Measurements from ENCODE around the gene SPATA20. TPM values are rescaled to one million over a fixed set of nuclear protein-coding genes. Genes with fewer than 3 reads are reported as not detected.
A peak's percentile ranks its signal among the peaks of the same experiment; 100 is the strongest.

The SPATA20 gene
- total RNA-seq, 2 experiments from 2014 or later: 23.9 to 27.3 TPM

DNA sequence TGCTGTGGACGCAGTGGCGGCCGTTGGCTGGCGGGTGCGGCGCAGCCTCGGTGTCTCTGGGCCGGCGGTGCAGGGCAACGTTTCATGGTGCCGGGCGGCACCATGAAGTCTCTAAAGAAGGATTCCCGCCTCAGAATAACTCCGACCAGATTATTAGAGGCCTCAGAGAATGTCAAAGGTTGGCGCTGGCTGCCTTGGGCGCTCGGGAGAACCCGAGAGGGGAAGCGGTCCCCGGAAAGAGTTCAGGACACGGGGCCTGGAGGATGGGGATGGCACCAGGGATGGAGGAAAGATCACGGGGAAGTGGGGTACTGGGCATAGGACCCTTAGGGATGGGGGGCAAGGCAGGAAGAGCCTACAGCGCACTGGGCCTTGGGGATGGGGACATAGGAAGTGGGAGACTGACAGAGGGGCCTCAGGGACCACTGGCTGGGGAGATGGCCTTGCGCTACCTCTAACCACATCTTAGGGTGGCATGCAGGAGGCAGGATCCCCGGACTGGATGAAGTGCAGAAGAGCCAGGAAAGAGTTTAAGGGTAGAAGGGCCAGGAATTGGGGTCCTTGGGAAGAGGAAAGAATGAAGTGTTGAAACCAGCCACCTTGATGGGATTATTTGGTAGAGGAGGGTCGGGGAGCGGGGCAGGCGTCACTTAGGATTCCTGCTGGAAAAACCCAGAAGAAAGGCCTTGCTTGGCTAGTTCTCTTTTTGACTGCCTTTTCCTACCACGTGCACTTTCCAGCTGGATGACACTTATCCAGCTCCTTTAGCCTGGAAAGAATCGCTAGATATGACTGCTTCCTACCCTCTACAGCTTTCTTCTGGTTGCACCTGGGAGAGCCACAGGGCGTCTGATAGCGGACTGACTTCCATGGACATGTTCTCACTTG is 38.2 kb upstream of the SPATA20 start:
- ChIA-PET CTCF (interaction anchor here (1.5 to 3.7 kb wide), 3 partner anchors 7 to 30 kb away, joined by 4 to 17 read pairs (median 16); partner anchors contain the start of gene RSAD1), POLR2A (interaction anchor here (0.6 to 0.7 kb wide), 3 partner anchors 19 to 479 kb away, joined by 3 to 5 read pairs (median 4); no protein-coding TSS in a partner anchor)
- H3K4me1 Mint-ChIP-seq (ENCODE audit: low read depth): peaks cover 66% of the 10 kb centered on the region
- H3K4me3 Mint-ChIP-seq: peak overlapping the region; percentile 97
- H3K27ac Mint-ChIP-seq: peak overlapping the region; percentile 96
- peaks cover 2% of the 10 kb centered on the region for H3K36me3 Mint-ChIP-seq (ENCODE audit: low read depth)
- DNase-seq: no peak
- peak; percentile 9 for ATAC-seq
- H3K9me3 Mint-ChIP-seq (ENCODE audit: insufficient read depth): no peaks in the 10 kb centered on the region
- H3K27me3 Mint-ChIP-seq (ENCODE audit: low read depth): no peaks in the 10 kb centered on the region

DNA sequence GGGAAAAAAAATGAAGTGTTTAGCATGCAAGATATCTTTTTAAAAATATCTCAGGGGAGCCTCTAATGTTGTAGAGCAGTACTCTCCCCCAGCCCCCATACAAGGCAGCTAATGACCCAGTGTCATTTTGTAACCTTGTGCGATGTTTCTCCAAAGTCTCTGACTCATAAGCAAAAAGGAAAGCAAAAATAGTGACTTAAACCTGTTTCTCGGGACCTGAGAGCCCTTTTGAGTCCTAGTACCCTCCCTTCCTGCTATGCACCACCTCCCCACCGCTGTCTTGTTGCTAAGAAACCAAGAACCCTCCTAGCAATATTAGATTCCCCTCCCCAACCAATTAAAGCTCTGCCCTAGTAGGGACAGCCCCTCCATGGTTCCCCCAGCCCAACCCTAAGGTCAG is 35.9 kb upstream of the SPATA20 start:
- ChIA-PET POLR2A (interaction anchor here (2.3 kb wide), 1 partner anchor 17 kb away, joined by 6 read pairs; no protein-coding TSS in a partner anchor), CTCF (interaction anchor here (0.9 to 3.7 kb wide), 5 partner anchors 9 to 32 kb away, joined by 3 to 17 read pairs (median 3); partner anchors contain the start of gene RSAD1)
- Mint-ChIP-seq H3K9me3 (ENCODE audit: insufficient read depth) (no peaks in the 10 kb centered on the region), H3K27ac (peak overlapping the region; percentile 58), H3K4me1 (ENCODE audit: low read depth) (peaks cover 44% of the 10 kb centered on the region), H3K4me3 (peak overlapping the region; percentile 12), H3K36me3 (ENCODE audit: low read depth) (peaks cover 2% of the 10 kb centered on the region), H3K27me3 (ENCODE audit: low read depth) (no peaks in the 10 kb centered on the region)
- DNase-seq (peak; percentile 66), ATAC-seq (peak; percentile 45)

DNA sequence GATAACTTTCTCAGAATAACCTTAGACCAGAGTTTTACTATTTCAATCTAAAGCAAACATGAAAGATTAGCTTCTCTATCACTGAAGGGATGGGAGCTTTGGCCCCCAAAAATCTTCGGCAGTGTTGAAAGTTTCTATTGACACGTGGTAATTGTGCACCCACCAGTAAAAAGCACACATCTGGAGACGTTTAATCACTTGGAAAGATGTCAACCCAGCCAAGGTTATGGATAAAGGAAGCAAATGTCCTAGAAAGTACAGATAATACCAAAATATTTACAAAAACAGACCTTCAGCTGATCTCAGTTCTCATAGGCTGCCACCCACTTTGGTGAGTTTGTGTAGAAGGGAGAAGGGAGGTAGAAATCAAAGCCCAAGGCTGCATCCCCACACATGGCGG is 33.5 kb upstream of the SPATA20 start:
- Mint-ChIP-seq H3K4me3 (no peak overlapping the region), H3K36me3 (ENCODE audit: low read depth) (peaks cover 2% of the 10 kb centered on the region), H3K9me3 (ENCODE audit: insufficient read depth) (no peaks in the 10 kb centered on the region), H3K4me1 (ENCODE audit: low read depth) (peaks cover 35% of the 10 kb centered on the region), H3K27ac (no peak overlapping the region), H3K27me3 (ENCODE audit: low read depth) (no peaks in the 10 kb centered on the region)
- CTCF ChIA-PET: no interaction called here
- POLR2A ChIA-PET: no interaction called here
- no peak for DNase-seq
- no peak for ATAC-seq

DNA sequence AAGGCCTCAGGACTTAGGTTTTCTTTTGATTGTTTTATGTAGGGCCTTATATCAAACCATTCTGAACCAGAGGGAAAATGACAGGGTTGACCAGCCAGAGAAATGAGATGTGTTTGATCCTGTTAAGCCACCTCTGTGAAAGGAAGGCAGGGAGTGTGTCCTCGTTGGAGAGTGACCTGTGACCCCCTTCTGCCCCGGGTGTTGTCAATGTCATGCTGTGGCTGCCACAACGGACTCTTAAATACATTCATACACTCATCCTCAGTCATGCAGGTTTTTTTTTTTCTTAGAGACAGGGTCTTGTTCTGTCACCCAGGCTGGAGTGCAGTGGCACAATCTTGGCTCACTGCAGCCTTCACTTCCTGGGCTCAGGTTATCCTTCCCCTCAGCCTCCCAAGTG is 32.6 kb upstream of the SPATA20 start:
- ATAC-seq: no peak
- H3K4me1 Mint-ChIP-seq (ENCODE audit: low read depth): peaks cover 27% of the 10 kb centered on the region
- no peaks in the 10 kb centered on the region for H3K27me3 Mint-ChIP-seq (ENCODE audit: low read depth)
- no peaks in the 10 kb centered on the region for H3K9me3 Mint-ChIP-seq (ENCODE audit: insufficient read depth)
- no peak overlapping the region for H3K4me3 Mint-ChIP-seq
- peaks cover 2% of the 10 kb centered on the region for H3K36me3 Mint-ChIP-seq (ENCODE audit: low read depth)
- ChIA-PET POLR2A (no interaction called here), CTCF (interaction anchor here (1.2 kb wide), 1 partner anchor 117 kb away, joined by 3 read pairs; the partner anchor contains the start of gene LRRC59)
- H3K27ac Mint-ChIP-seq: no peak overlapping the region
- DNase-seq: no peak

DNA sequence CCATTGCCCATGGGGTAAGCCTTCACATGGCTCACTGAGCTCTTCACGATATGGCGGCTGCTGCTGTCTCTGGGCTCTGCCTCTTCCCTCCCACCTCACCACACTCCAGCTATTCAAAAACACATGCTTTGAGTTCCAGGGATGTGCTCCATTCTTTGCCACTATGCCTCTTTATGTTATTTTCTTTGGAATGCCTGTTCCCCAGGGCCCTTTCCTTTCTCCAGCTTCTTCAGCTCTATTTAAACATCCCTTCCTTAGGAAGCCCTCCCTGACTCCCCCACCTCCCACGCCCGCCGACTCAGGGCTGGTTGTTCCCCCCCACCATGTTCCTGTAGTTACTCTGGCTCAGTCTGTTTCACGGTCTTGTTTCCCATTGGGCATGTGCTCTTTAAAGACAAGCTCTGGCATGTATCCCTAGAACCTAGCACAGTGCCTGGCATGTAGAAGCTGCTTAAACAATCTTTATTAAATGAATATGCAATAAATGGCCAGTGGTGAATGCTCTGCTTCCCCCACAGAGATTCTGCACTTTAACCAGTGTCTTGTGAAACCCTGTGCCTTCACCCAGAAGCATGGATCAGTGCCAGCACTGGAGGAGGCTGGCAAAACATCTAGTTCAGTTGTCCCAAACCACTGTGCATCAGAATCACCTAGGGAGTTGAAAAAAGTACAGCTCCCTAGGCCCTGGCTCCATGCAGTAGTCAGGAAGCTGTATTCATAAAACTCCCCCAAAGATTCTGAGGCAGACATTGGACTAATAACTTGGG is 31.9 kb upstream of the SPATA20 start:
- no peak for ATAC-seq
- CTCF ChIA-PET: interaction anchor here (0.9 to 1.3 kb wide), 4 partner anchors 21 to 118 kb away, joined by 3 read pairs; partner anchors contain the start of genes LRRC59 and RSAD1
- POLR2A ChIA-PET: no interaction called here

DNA sequence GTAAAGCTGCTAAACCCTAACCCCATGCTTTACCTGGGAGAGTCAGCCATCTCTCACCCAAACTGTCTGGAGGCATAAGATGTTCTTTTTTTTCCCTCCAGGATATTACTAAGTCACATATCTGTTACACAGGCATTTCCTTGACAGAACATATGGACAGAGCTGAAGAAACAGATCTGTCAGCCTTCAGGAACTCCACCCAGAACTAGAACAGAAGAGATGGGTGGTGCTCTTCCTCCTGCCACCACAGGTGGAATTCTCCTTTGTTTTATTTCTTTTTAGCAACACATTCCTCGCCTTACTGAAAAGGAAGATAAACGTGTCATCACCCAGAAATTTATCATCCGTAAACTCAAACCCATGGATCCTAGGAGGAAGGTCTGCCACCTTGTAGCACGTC is 30.0 kb upstream of the SPATA20 start:
- Mint-ChIP-seq H3K27me3 (ENCODE audit: low read depth) (no peaks in the 10 kb centered on the region), H3K4me3 (no peak overlapping the region), H3K36me3 (ENCODE audit: low read depth) (no peaks in the 10 kb centered on the region), H3K4me1 (ENCODE audit: low read depth) (peaks cover 4% of the 10 kb centered on the region), H3K9me3 (ENCODE audit: insufficient read depth) (no peaks in the 10 kb centered on the region), H3K27ac (no peak overlapping the region)
- ChIA-PET POLR2A (no interaction called here), CTCF (no interaction called here)
- ATAC-seq (no peak), DNase-seq (no peak)

More for the DNA sequence above, 31.9 kb upstream of the SPATA20 start:
- no peaks in the 10 kb centered on the region for H3K36me3 Mint-ChIP-seq (ENCODE audit: low read depth)
- no peaks in the 10 kb centered on the region for H3K27me3 Mint-ChIP-seq (ENCODE audit: low read depth)
- H3K4me1 Mint-ChIP-seq (ENCODE audit: low read depth): peaks cover 19% of the 10 kb centered on the region
- no peaks in the 10 kb centered on the region for H3K9me3 Mint-ChIP-seq (ENCODE audit: insufficient read depth)
- H3K4me3 Mint-ChIP-seq: no peak overlapping the region
- DNase-seq: no peak
- no peak overlapping the region for H3K27ac Mint-ChIP-seq

DNA sequence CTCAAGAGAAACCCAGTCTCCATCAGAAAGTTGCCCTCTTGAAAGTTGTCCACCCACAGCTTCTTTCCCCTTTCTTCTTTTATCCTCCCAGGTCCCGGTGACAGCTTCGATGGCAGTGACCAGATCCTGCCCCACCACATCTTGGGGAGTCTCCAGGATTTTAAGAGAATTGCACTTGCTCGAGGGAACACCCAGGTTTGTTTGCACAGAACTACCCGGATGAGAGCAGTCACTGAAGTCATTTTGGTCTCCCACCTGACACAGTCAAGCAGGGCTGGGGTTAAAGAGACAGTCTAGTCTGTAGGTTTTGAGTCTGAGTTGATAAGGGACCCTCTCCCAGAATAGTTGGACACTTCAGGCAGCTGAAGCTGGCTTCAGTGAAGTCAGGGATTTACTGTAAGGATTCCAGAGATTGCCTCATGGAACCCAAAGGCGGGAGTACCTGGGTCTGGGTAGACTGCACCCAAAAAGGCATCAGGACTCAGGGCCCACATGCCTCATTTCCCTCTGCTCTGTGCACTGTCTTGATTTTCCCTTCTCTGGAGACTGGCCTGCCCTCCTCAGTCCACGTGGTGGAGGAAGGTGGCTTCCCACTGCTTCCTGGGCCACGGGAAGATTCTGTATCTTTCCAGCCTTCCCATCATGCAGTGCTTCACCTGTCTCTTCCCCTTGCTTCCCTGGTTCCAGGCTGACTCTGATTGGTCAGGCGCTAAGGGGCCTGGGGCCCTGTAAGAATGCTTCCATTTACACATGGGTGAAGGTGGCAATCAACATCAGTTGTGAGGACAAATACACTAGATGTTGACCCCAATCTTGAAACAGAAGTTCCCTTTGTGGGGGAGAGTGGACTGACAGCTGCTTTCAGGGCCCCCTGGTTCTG is 29.2 kb upstream of the SPATA20 start:
- ATAC-seq (no peak), DNase-seq (no peak)
- H3K27ac Mint-ChIP-seq: no peak overlapping the region
- no peak overlapping the region for H3K4me3 Mint-ChIP-seq
- H3K9me3 Mint-ChIP-seq (ENCODE audit: insufficient read depth): no peaks in the 10 kb centered on the region
- H3K4me1 Mint-ChIP-seq (ENCODE audit: low read depth): peaks cover 1% of the 10 kb centered on the region
- ChIA-PET CTCF (no interaction called here), POLR2A (no interaction called here)
- H3K36me3 Mint-ChIP-seq (ENCODE audit: low read depth): no peaks in the 10 kb centered on the region
- H3K27me3 Mint-ChIP-seq (ENCODE audit: low read depth): no peaks in the 10 kb centered on the region

DNA sequence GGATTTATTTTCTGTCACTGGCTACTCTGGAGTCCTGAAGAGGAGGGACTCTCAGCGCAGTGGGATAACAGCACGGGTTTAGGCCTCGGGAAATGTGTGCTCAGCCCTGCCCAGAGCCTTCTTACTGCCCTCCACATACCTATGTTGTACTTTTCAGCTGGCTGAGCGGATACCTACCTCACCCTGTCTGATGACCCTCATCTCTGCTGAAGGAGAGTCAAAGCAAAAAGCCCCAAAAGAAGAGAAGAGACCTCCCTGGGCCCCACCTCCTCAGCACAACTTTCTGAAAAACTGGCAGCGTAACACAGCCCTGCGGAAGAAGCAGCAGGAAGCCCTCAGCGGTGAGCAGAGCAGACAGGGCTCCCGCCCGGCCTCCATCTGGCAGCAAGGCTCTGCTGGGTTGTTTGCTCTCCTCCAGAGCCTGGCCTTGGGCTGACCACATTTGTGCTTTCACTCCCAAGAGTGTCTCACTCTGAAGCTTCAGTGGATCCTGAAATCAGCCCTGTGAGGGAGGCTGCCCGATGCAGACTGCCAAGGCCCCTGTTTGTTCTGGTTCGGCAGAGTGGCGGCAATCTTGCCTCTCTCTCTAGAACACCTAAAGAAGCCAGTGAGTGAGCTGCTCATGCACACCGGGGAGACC is 28.5 kb upstream of the SPATA20 start:
- ATAC-seq: no peak
- H3K27me3 Mint-ChIP-seq (ENCODE audit: low read depth): no peaks in the 10 kb centered on the region
- no peak overlapping the region for H3K27ac Mint-ChIP-seq
- POLR2A ChIA-PET: no interaction called here
- CTCF ChIA-PET: no interaction called here
- DNase-seq: no peak
- peaks cover 1% of the 10 kb centered on the region for H3K4me1 Mint-ChIP-seq (ENCODE audit: low read depth)
- no peaks in the 10 kb centered on the region for H3K9me3 Mint-ChIP-seq (ENCODE audit: insufficient read depth)
- H3K4me3 Mint-ChIP-seq: no peak overlapping the region
- H3K36me3 Mint-ChIP-seq (ENCODE audit: low read depth): no peaks in the 10 kb centered on the region

DNA sequence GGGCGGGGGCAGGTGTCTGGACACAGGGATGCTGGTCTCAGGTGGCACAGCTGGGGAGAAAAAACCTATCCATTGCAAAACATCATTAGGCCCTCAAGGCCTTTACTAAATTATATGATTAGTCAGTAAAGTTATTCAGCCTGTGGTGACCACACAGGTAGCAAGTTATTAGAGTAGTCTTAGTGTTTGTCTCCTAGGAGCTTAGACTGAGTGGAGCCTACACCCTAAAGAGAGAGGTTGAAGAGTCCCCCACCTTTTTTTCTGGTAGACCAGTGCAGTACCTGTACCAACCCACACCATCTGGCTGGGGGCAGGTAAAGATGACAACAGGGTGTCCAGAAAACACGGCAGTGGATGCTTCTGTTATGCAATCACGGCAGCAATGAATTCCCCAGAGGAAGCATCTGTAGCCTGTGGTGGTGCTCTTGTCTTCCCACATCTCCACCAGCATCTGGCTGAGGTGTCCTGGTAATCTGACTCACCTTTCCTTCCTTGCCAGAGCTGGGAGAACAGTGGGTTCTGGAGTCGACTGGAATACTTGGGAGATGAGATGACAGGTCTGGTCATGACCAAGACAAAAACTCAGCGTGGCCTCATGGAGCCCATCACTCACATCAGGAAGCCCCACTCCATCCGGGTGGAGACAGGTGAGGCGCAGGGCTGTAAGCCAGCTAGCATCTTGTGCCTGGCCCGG is 27.7 kb upstream of the SPATA20 start:
- POLR2A ChIA-PET: interaction anchor here (0.6 kb wide), 1 partner anchor 214 kb away, joined by 6 read pairs; no protein-coding TSS in a partner anchor
- H3K36me3 Mint-ChIP-seq (ENCODE audit: low read depth): no peaks in the 10 kb centered on the region
- CTCF ChIA-PET: no interaction called here

DNA sequence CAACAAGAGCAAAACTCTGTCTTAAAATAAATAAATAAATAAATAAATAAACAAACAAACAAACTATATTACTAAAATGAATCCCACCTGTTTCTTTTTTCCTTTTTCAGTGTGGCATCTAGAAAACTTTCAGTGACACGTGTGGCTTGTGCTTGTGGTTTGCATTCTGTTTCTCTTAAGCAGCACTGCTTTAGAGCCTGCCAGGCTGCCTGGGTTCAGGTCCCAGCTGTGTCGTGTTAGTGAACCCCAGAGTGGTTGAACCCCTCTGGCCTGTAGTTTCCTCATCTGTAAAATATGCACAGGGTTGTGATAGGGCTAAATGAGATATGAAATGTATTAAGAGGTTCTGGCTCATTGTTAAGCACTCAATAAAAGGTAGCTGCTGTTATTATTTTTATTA is 26.5 kb upstream of the SPATA20 start:
- ATAC-seq (no peak), DNase-seq (no peak)
- CTCF ChIA-PET: interaction anchor here (0.9 kb wide), 1 partner anchor 263 kb away, joined by 3 read pairs; no protein-coding TSS in a partner anchor
- H3K4me1 Mint-ChIP-seq (ENCODE audit: low read depth): peaks cover 1% of the 10 kb centered on the region
- H3K4me3 Mint-ChIP-seq: no peak overlapping the region
- H3K27me3 Mint-ChIP-seq (ENCODE audit: low read depth): no peaks in the 10 kb centered on the region
- no peaks in the 10 kb centered on the region for H3K9me3 Mint-ChIP-seq (ENCODE audit: insufficient read depth)
- H3K27ac Mint-ChIP-seq: no peak overlapping the region
- H3K36me3 Mint-ChIP-seq (ENCODE audit: low read depth): no peaks in the 10 kb centered on the region
- POLR2A ChIA-PET: no interaction called here

More for the DNA sequence above, 27.7 kb upstream of the SPATA20 start:
- Mint-ChIP-seq H3K27me3 (ENCODE audit: low read depth) (no peaks in the 10 kb centered on the region), H3K9me3 (ENCODE audit: insufficient read depth) (no peaks in the 10 kb centered on the region), H3K27ac (no peak overlapping the region), H3K4me1 (ENCODE audit: low read depth) (peaks cover 1% of the 10 kb centered on the region), H3K4me3 (no peak overlapping the region)
- ATAC-seq (no peak), DNase-seq (no peak)
